Measurements from ENCODE around the gene BICD1.

GRCh38 chr12:32253154-32253790 lies 146.6 kb downstream of the BICD1 start:
- no peak for TF ChIP-seq CTCF (conservative IDR thresholded peaks at IDR 0.05; ENCODE audit: low read depth, low read length)
- TF ChIP-seq EZH2 (IDR thresholded peaks at IDR 0.05; ENCODE audit: low read length, unreplicated experiment): no peak
